Neural progenitor cell (in vitro differentiated cells): ENCODE data around the gene FAM53B.

Experiments used
- EZH2 ChIP-seq: fragments of 200-600 bp; sonication (generic); IDR thresholded peaks from 2 replicates; pipeline ENCODE4 v1.6.1; 2017; ENCODE audit warnings: antibody characterized with exemption, mild to moderate bottlenecking, moderate library complexity
- EZH2phosphoT487 ChIP-seq: fragments of 200-600 bp; sonication (generic); IDR thresholded peaks from 2 replicates; pipeline ENCODE4 v1.6.1; 2017; ENCODE audit warnings: antibody characterized with exemption
- TF ChIP-seq, protein P1 (sequence below): fragments of 200-600 bp; sonication (generic); IDR thresholded peaks from 2 replicates; pipeline ENCODE4 v1.5.1; 2017; ENCODE audit warnings: antibody characterized with exemption, mild to moderate bottlenecking

GRCh38 chr10:124763267-124763666 is 19.1 kb upstream of the FAM53B start:
- TF ChIP-seq, protein P1, sequence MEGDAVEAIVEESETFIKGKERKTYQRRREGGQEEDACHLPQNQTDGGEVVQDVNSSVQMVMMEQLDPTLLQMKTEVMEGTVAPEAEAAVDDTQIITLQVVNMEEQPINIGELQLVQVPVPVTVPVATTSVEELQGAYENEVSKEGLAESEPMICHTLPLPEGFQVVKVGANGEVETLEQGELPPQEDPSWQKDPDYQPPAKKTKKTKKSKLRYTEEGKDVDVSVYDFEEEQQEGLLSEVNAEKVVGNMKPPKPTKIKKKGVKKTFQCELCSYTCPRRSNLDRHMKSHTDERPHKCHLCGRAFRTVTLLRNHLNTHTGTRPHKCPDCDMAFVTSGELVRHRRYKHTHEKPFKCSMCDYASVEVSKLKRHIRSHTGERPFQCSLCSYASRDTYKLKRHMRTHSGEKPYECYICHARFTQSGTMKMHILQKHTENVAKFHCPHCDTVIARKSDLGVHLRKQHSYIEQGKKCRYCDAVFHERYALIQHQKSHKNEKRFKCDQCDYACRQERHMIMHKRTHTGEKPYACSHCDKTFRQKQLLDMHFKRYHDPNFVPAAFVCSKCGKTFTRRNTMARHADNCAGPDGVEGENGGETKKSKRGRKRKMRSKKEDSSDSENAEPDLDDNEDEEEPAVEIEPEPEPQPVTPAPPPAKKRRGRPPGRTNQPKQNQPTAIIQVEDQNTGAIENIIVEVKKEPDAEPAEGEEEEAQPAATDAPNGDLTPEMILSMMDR = no peak
- TF ChIP-seq EZH2 = no peak
- TF ChIP-seq EZH2phosphoT487 = no peak
